ENCODE results near the gene TENM3.

TENM3 gene

DNA sequence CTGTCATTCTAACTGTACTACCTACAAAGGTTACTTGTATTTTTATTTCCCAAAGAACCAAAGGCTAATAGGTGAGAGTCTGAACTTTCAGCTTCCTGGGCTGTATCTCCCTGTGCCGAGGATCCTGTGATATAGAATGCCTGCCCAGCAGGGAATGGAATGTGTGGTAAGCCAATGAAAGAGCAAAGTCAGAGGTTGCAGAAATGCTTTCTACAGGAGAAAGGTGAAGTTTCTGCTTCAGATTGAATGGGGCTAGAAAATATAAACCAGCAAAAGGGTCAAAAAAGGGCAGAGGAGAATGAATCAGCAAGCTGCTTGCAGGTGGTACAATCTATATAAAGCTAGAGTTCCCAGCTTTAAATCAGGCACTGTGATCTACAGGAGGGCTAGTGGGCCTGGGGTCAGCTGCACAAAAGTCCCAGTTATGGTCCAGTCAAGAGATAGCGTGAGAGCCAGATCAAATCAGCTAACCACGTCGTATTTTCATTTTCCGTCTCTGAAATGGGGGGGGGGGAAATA lies 527.9 kb downstream of the TENM3 start:
- Histone ChIP-seq H3K27ac (ENCODE audit: low read length) (no peak overlapping the region), H3K4me2 (ENCODE audit: insufficient read depth, low read length) (no peak overlapping the region)
- TF ChIP-seq, protein P1, sequence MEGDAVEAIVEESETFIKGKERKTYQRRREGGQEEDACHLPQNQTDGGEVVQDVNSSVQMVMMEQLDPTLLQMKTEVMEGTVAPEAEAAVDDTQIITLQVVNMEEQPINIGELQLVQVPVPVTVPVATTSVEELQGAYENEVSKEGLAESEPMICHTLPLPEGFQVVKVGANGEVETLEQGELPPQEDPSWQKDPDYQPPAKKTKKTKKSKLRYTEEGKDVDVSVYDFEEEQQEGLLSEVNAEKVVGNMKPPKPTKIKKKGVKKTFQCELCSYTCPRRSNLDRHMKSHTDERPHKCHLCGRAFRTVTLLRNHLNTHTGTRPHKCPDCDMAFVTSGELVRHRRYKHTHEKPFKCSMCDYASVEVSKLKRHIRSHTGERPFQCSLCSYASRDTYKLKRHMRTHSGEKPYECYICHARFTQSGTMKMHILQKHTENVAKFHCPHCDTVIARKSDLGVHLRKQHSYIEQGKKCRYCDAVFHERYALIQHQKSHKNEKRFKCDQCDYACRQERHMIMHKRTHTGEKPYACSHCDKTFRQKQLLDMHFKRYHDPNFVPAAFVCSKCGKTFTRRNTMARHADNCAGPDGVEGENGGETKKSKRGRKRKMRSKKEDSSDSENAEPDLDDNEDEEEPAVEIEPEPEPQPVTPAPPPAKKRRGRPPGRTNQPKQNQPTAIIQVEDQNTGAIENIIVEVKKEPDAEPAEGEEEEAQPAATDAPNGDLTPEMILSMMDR (IDR thresholded peaks at IDR 0.05; ENCODE audit: borderline replicate concordance, extremely low read depth, low read length, poor library complexity, severe bottlenecking), result no peak
- no peak for TF ChIP-seq EZH2 (IDR thresholded peaks at IDR 0.05; ENCODE audit: borderline replicate concordance, low read depth, low read length, severe bottlenecking)

DNA sequence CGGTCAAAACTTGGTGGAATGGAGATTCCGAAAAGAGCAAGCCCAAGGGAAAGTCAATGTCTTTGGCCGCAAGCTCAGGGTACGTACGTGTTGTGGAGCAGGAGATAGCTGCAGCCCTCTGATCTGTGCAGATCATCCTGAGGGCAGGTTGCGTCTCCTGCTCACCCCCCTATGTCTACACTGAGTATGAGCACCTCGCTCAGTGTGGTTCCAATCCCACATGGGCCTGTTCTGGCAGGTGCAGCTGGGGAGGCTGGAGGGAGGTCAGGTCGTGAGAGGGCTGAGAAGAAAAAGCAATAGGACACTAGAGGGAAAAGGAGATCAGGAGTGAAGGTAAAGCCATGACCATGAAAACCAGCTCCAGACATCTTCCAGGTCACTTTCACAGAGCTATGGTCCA lies 531.9 kb downstream of the TENM3 start:
- no peaks in the 10 kb centered on the region for H3K9me3 ChIP-seq (ENCODE audit: insufficient read depth, low read length, severe bottlenecking)
- H3K36me3 ChIP-seq (ENCODE audit: insufficient read depth, low read length), result no peaks in the 10 kb centered on the region
- H2AFZ ChIP-seq (ENCODE audit: low read depth, low read length), result no peak overlapping the region
- no peak overlapping the region for H3K4me3 ChIP-seq (ENCODE audit: low read depth in 1 of 2, low read length in 2 of 2)
- DNase-seq, result no peak
- no peaks in the 10 kb centered on the region for H4K20me1 ChIP-seq (ENCODE audit: insufficient read depth, low read length)
- TF ChIP-seq EZH2 (IDR thresholded peaks at IDR 0.05; ENCODE audit: borderline replicate concordance, low read depth, low read length, severe bottlenecking), result no peak
- TF ChIP-seq, protein P1 (IDR thresholded peaks at IDR 0.05; ENCODE audit: borderline replicate concordance, extremely low read depth, low read length, poor library complexity, severe bottlenecking), result no peak
- no peaks in the 10 kb centered on the region for H3K79me2 ChIP-seq (ENCODE audit: insufficient read depth, low read length)
- H3K9ac ChIP-seq (ENCODE audit: low read depth, low read length), result no peak overlapping the region
- no peak overlapping the region for H3K27ac ChIP-seq (ENCODE audit: low read length)
- no peaks in the 10 kb centered on the region for H3K4me1 ChIP-seq (ENCODE audit: insufficient read depth, low read length)
- H3K27me3 ChIP-seq (ENCODE audit: insufficient read depth, low read length, poor library complexity), result no peaks in the 10 kb centered on the region
- no peak overlapping the region for H3K4me2 ChIP-seq (ENCODE audit: insufficient read depth, low read length)
- no peak for ATAC-seq (ENCODE audit: insufficient read depth, low read depth)

More for the DNA sequence above, 527.9 kb downstream of the TENM3 start:
- Histone ChIP-seq H3K4me1 (ENCODE audit: insufficient read depth, low read length) (no peaks in the 10 kb centered on the region), H3K36me3 (ENCODE audit: insufficient read depth, low read length) (no peaks in the 10 kb centered on the region), H3K9ac (ENCODE audit: low read depth, low read length) (no peak overlapping the region), H3K79me2 (ENCODE audit: insufficient read depth, low read length) (no peaks in the 10 kb centered on the region), H3K9me3 (ENCODE audit: insufficient read depth, low read length, severe bottlenecking) (no peaks in the 10 kb centered on the region), H4K20me1 (ENCODE audit: insufficient read depth, low read length) (no peaks in the 10 kb centered on the region), H2AFZ (ENCODE audit: low read depth, low read length) (no peak overlapping the region), H3K27me3 (ENCODE audit: insufficient read depth, low read length, poor library complexity) (no peaks in the 10 kb centered on the region), H3K4me3 (ENCODE audit: low read depth in 1 of 2, low read length in 2 of 2) (no peak overlapping the region)
- DNase-seq (no peak), ATAC-seq (ENCODE audit: insufficient read depth, low read depth) (no peak)

DNA sequence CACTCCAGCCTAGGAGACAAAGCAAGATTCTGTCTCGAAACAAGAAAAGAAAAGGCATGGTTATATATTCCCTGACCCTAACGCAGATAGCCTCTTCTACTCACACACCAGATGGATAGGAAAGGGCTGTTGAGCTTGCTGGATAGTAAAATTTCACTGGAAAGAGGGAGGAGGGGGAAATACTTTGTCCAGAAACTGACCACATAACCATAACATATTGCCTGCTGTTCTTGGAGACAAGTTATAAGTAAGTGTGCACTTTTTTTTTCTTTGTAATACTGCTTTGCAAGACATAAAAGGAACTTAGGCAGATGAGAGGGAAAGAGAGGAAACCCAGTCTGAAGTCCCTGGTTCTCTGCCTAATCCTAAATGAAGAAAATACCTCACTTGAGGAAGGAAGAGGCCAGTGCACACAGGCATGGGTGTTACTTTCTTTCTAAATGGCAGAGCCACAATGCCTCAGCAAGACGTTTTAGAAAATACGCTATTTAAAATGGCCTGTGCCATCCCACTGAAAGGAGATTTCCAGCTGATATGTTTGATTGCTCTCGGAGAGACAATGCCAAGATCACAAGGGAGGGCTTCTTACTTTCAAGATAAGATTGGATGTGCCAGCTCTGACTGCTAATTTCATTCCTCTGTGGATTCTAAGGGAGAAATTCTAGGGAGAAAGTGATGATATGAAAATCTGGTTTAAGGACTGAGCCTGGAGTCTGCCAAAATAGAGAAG lies 533.3 kb downstream of the TENM3 start:
- TF ChIP-seq, protein P1 (IDR thresholded peaks at IDR 0.05; ENCODE audit: borderline replicate concordance, extremely low read depth, low read length, poor library complexity, severe bottlenecking), result no peak
- TF ChIP-seq EZH2 (IDR thresholded peaks at IDR 0.05; ENCODE audit: borderline replicate concordance, low read depth, low read length, severe bottlenecking), result no peak
- ATAC-seq (ENCODE audit: insufficient read depth, low read depth) (no peak), DNase-seq (no peak)
- no peak overlapping the region for H3K4me3 ChIP-seq (ENCODE audit: low read depth in 1 of 2, low read length in 2 of 2)
- H3K9me3 ChIP-seq (ENCODE audit: insufficient read depth, low read length, severe bottlenecking), result no peaks in the 10 kb centered on the region
- H3K36me3 ChIP-seq (ENCODE audit: insufficient read depth, low read length), result no peaks in the 10 kb centered on the region
- H3K79me2 ChIP-seq (ENCODE audit: insufficient read depth, low read length), result no peaks in the 10 kb centered on the region
- no peaks in the 10 kb centered on the region for H4K20me1 ChIP-seq (ENCODE audit: insufficient read depth, low read length)
- H3K27ac ChIP-seq (ENCODE audit: low read length), result no peak overlapping the region
- no peak overlapping the region for H3K9ac ChIP-seq (ENCODE audit: low read depth, low read length)
- H3K4me1 ChIP-seq (ENCODE audit: insufficient read depth, low read length), result no peaks in the 10 kb centered on the region
- H2AFZ ChIP-seq (ENCODE audit: low read depth, low read length), result no peak overlapping the region
- no peak overlapping the region for H3K4me2 ChIP-seq (ENCODE audit: insufficient read depth, low read length)
- no peaks in the 10 kb centered on the region for H3K27me3 ChIP-seq (ENCODE audit: insufficient read depth, low read length, poor library complexity)
